Smooth muscle cell (in vitro differentiated cells): ENCODE data around the gene SAMD4A. TPM values are rescaled to one million over a fixed set of nuclear protein-coding genes. Genes with fewer than 3 reads are reported as not detected.

ENCODE experiments used
- DNase-seq: peaks from one replicate; lab custom pipeline; 2025; ENCODE audit not compliant: unreplicated experiment; lab: John Stamatoyannopoulos, UW
- H2AFZ ChIP-seq: fragments of 200-600 bp; sonication (generic); 2 replicates; pipeline ENCODE4 v1.6.0; 2016; ENCODE audit warnings: antibody characterized with exemption, low read depth, mild to moderate bottlenecking
- H3F3A ChIP-seq: fragments of 200-600 bp; sonication (generic); 2 replicates; pipeline ENCODE4 v1.6.0; 2017; ENCODE audit warnings: antibody characterized with exemption, low read depth
- H3K27ac ChIP-seq: fragments of 200-600 bp; sonication (generic); 2 replicates; pipeline ENCODE4 v1.5.1; 2016; ENCODE audit warnings: low read depth, mild to moderate bottlenecking
- H3K27me3 ChIP-seq: fragments of 200-600 bp; sonication (generic); 2 replicates; pipeline ENCODE4 v1.6.1; 2016; ENCODE audit warnings: low read depth, mild to moderate bottlenecking
- H3K36me3 ChIP-seq: fragments of 200-600 bp; sonication (generic); 2 replicates; pipeline ENCODE4 v1.5.1; 2016; ENCODE audit warnings: low read depth
- H3K4me1 ChIP-seq: fragments of 200-600 bp; sonication (generic); 2 replicates; pipeline ENCODE4 v1.5.1; 2016; ENCODE audit warnings: low read depth
- H3K4me2 ChIP-seq: fragments of 200-600 bp; sonication (generic); 2 replicates; pipeline ENCODE4 v1.6.0; 2016; ENCODE audit warnings: mild to moderate bottlenecking
- H3K4me3 ChIP-seq: fragments of 200-600 bp; sonication (generic); 2 replicates; pipeline ENCODE4 v1.5.1; 2016; ENCODE audit warnings: mild to moderate bottlenecking
- H3K79me2 ChIP-seq: fragments of 200-600 bp; sonication (generic); 2 replicates; pipeline ENCODE4 v1.6.0; 2016; ENCODE audit warnings: low read depth, mild to moderate bottlenecking
- H3K9ac ChIP-seq: fragments of 200-600 bp; sonication (generic); 2 replicates; pipeline ENCODE4 v1.6.0; 2016; ENCODE audit warnings: low read depth
- H3K9me3 ChIP-seq: fragments of 200-600 bp; sonication (generic); replicated peaks from 2 replicates; pipeline ENCODE4 v1.5.1; 2016; ENCODE audit warnings: low read depth
- H4K20me1 ChIP-seq: fragments of 200-600 bp; sonication (generic); 2 replicates; pipeline ENCODE4 v1.6.0; 2016; ENCODE audit warnings: low read depth
- CTCF ChIP-seq: fragments of 200-600 bp; sonication (generic); IDR thresholded peaks from 2 replicates; pipeline ENCODE4 v1.5.1; 2017; ENCODE audit warnings: borderline replicate concordance, mild to moderate bottlenecking, antibody characterized with exemption; ENCODE audit not compliant: insufficient read depth, poor library complexity, severe bottlenecking
- WGBS: methylation state at CpG from one replicate; pipeline ENCODE4 v1.1.7; 2016; ENCODE audit warnings: low lambda C conversion rate; 5-methylcytosine and 5-hydroxymethylcytosine counted together
- polyA plus RNA-seq: library from polyadenylated mRNA; unstranded; fragments of >200 nt; fragmentation: Nextera tagmentation; extraction: Ambion mirVana; gene quantifications from 2 replicates; pipeline ENCODE4 v1.2.1, GENCODE V29; 2016
- total RNA-seq: library from RNA; depleted of rRNA; stranded (reverse); fragments of >200 nt; gene quantifications from 2 replicates; pipeline ENCODE4 v1.2.3, GENCODE V29; 2014

The SAMD4A gene
- total and polyA plus RNA-seq, 2 experiments from 2014 or later: 9.2 to 36.7 TPM

GRCh38 chr14:54754623-54755386 is 187.9 kb downstream of the SAMD4A start:
- peaks cover 5% of the 10 kb centered on the region for H3K36me3 ChIP-seq
- DNase-seq: no peak

GRCh38 chr14:54756656-54757392 is 189.9 kb downstream of the SAMD4A start:
- Histone ChIP-seq H3K27ac (no peak overlapping the region), H3K4me1 (no peaks in the 10 kb centered on the region), H3K9ac (no peak overlapping the region), H3K79me2 (no peaks in the 10 kb centered on the region), H3K4me2 (no peak overlapping the region), H4K20me1 (peaks cover 20% of the 10 kb centered on the region), H3K4me3 (no peak overlapping the region), H3K9me3 (no peaks in the 10 kb centered on the region), H3K27me3 (no peaks in the 10 kb centered on the region), H3F3A (peaks cover 2% of the 10 kb centered on the region), H3K36me3 (no peaks in the 10 kb centered on the region), H2AFZ (no peak overlapping the region)
- WGBS: 93% methylated on average over 3 of the region's 3 CpGs
- no peak for TF ChIP-seq CTCF
- no peak for DNase-seq

More at GRCh38 chr14:54754623-54755386, 187.9 kb downstream of the SAMD4A start:
- no peak overlapping the region for H3K4me3 ChIP-seq
- H3K9ac ChIP-seq: no peak overlapping the region
- H3K9me3 ChIP-seq: no peaks in the 10 kb centered on the region
- H3K4me2 ChIP-seq: no peak overlapping the region
- H4K20me1 ChIP-seq: peaks cover 32% of the 10 kb centered on the region
- no peak overlapping the region for H2AFZ ChIP-seq
- 84% methylated on average over 11 of the region's 11 CpGs for WGBS
- TF ChIP-seq CTCF: no peak
- no peaks in the 10 kb centered on the region for H3K27me3 ChIP-seq
- no peaks in the 10 kb centered on the region for H3F3A ChIP-seq
- no peak overlapping the region for H3K27ac ChIP-seq
- no peaks in the 10 kb centered on the region for H3K79me2 ChIP-seq
- H3K4me1 ChIP-seq: no peaks in the 10 kb centered on the region

- Histone ChIP-seq H2AFZ (no peak overlapping the region), H3K36me3 (no peaks in the 10 kb centered on the region), H3K9me3 (no peaks in the 10 kb centered on the region), H3K4me3 (no peak overlapping the region), H3K4me2 (no peak overlapping the region), H3K4me1 (no peaks in the 10 kb centered on the region), H3K79me2 (no peaks in the 10 kb centered on the region), H3K9ac (no peak overlapping the region), H3F3A (peaks cover 5% of the 10 kb centered on the region), H4K20me1 (peaks cover 14% of the 10 kb centered on the region), H3K27ac (no peak overlapping the region), H3K27me3 (no peaks in the 10 kb centered on the region)
- 96% methylated on average over 9 of the region's 9 CpGs for WGBS
- no peak for DNase-seq
- TF ChIP-seq CTCF: no peak
Observed at GRCh38 chr14:54758041-54758440, 191.1 kb downstream of the SAMD4A start.
